Loucy (cell line): Measurements from ENCODE around the gene LIPJ.

ENCODE experiments used
- CTCF ChIP-seq: fragments of 200-600 bp; sonication (generic); conservative IDR thresholded peaks from 2 replicates; pipeline ENCODE4 v1.5.1; 2014; ENCODE audit warnings: mild to moderate bottlenecking, antibody characterized with exemption, low read length
- EZH2phosphoT487 ChIP-seq: fragments of 200-600 bp; IDR thresholded peaks from 2 replicates; pipeline ENCODE4 v1.6.1; 2018; ENCODE audit warnings: antibody characterized with exemption, mild to moderate bottlenecking, moderate library complexity, borderline replicate concordance

GRCh38 chr10:88546497-88546896, 40.1 kb upstream of the LIPJ start:
- TF ChIP-seq EZH2phosphoT487 (no peak), CTCF (no peak)
